Ovary (tissue), 10 donors: ENCODE measurements around the gene ADD1. TPM values are rescaled to one million over a fixed set of nuclear protein-coding genes. Genes with fewer than 3 reads are reported as not detected.

Experiments
- DNase-seq, 5 donors: peaks; one replicate each; pipeline ENCODE4 v3.0.0-alpha.2; 2019 to 2020
- H3K27ac ChIP-seq, 2 donors: fragments of 200-600 bp; one replicate each; pipeline versions ENCODE4 v1.5.1 to v1.8.0; 2019 to 2022
- H3K27me3 ChIP-seq: fragments of 200-600 bp; one replicate; pipeline ENCODE4 v1.8.0; 2022
- H3K36me3 ChIP-seq: fragments of 200-600 bp; sonication (generic); one replicate; pipeline ENCODE4 v1.5.1; 2019
- H3K4me1 ChIP-seq: one replicate; pipeline ENCODE4 v1.8.1; 2013; ENCODE audit warnings: mild to moderate bottlenecking, moderate library complexity; ENCODE audit not compliant: insufficient read depth
- H3K4me3 ChIP-seq: fragments of 200-600 bp; sonication (generic); one replicate; pipeline ENCODE4 v1.5.1; 2017
- H3K9me3 ChIP-seq, 2 donors: fragments of 200-600 bp in 1 of 2; sonication (generic) in 1 of 2; one replicate each; pipeline versions ENCODE4 v1.5.1 to v1.8.1; 2013 to 2019; ENCODE audit warnings: mild to moderate bottlenecking in 1 of 2, moderate library complexity in 1 of 2
- EP300 ChIP-seq: sonication (generic); formaldehyde crosslinking; IDR thresholded peaks from one replicate; pipeline ENCODE4 v1.6.1; 2017; ENCODE audit warnings: antibody characterized with exemption
- POLR2A ChIP-seq: fragments of 450-650 bp; IDR thresholded peaks from one replicate; pipeline ENCODE4 v1.6.1; 2017; ENCODE audit warnings: antibody characterized with exemption, mild to moderate bottlenecking, moderate library complexity
- WGBS, 3 donors: extraction: QIAGEN DNeasy Blood & Tissue Kit in 1 of 3; methylation state at CpG; one replicate each; pipeline versions ENCODE4 v1.1.5 to v1.1.7; 2013 to 2017; 5-methylcytosine and 5-hydroxymethylcytosine counted together
- intact Hi-C, 4 donors: fragments of 100-400 bp; cut with DNase I; formaldehyde crosslinking; loops; one replicate each; pipeline versions ENCODE4 v1.11.0 to v1.15.1; 2022 to 2023
- long read RNA-seq, 3 donors: library from polyadenylated mRNA in 2 of 3; unstranded in 2 of 3; transcript quantifications; one replicate each; pipeline ENCODE4 v2.0.0 and lab custom pipeline, GENCODE V29; 2021 to 2026
- polyA plus RNA-seq, 2 donors: library from polyadenylated mRNA; stranded (reverse); fragments of 200-250 nt in 1 of 2; fragments of 350-450 nt in 1 of 2; fragmentation: Illumina TruSeq in 1 of 2; extraction: RNeasy Lipid Tissue Mini Kit (QIAGEN cat#74804) in 1 of 2; gene quantifications; one replicate each; pipeline ENCODE4 v1.2.3, GENCODE V29; 2013 to 2014
- total RNA-seq, 7 donors: library from RNA; depleted of rRNA in 2 of 7; stranded (reverse); fragments of >200 nt in 2 of 7; fragmentation: NEBNext Ultra II Directional in 3 of 7; extraction: Animal tissue kit (Norgen Biotek cat#: 25700) in 3 of 7; gene quantifications; one replicate each; pipeline versions ENCODE4 v1.1.0 to v1.2.4, GENCODE V29; 2016 to 2023
- TF ChIP-seq, protein P1 (sequence below), 3 donors: fragments of 450-650 bp in 2 of 3; fragments of 200-600 bp in 1 of 3; IDR thresholded peaks; one replicate each; pipeline versions ENCODE4 v1.5.1 to v1.8.0; 2016 to 2022; ENCODE audit warnings: antibody characterized with exemption in 3 of 3, mild to moderate bottlenecking in 1 of 3
- donor health status: DM: no; HTN: no; CAD: no; lungs with moderate emphysema.
- donor health status: DM: no; HTN: no; CAD: no.
- donor health status: Bipolar disorder and iron deficiency.
- donor health status: DM: yes; HTN: yes; CAD: no.
- donor health status: DM: no; HTN: no; CAD: no.
- donor health status: DM: yes; HTN: yes; CAD: no.

The ADD1 gene, protein sequence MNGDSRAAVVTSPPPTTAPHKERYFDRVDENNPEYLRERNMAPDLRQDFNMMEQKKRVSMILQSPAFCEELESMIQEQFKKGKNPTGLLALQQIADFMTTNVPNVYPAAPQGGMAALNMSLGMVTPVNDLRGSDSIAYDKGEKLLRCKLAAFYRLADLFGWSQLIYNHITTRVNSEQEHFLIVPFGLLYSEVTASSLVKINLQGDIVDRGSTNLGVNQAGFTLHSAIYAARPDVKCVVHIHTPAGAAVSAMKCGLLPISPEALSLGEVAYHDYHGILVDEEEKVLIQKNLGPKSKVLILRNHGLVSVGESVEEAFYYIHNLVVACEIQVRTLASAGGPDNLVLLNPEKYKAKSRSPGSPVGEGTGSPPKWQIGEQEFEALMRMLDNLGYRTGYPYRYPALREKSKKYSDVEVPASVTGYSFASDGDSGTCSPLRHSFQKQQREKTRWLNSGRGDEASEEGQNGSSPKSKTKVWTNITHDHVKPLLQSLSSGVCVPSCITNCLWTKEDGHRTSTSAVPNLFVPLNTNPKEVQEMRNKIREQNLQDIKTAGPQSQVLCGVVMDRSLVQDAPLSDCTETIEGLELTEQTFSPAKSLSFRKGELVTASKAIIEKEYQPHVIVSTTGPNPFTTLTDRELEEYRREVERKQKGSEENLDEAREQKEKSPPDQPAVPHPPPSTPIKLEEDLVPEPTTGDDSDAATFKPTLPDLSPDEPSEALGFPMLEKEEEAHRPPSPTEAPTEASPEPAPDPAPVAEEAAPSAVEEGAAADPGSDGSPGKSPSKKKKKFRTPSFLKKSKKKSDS
- total RNA-seq (100 to 1,000 TPM; 166 to 447 (median 389) TPM), polyA plus RNA-seq (100 to 1,000 TPM; 203 to 365 TPM)
- long read RNA-seq, donor 1, full-length matches to known transcripts: 37 of 533 reads
- long read RNA-seq, donor 1, partial matches to known transcripts: 360 of 533 reads
- long read RNA-seq, donor 1, other reads (novel, unspliced or antisense): 136 of 533 reads
- long read RNA-seq, donor 2, full-length matches to known transcripts: 10 of 118 reads
- long read RNA-seq, donor 2, partial matches to known transcripts: 87 of 118 reads
- long read RNA-seq, donor 2, other reads (novel, unspliced or antisense): 21 of 118 reads
- long read RNA-seq, donor 3, full-length matches to known transcripts: 15 of 303 reads
- long read RNA-seq, donor 3, partial matches to known transcripts: 175 of 303 reads
- long read RNA-seq, donor 3, other reads (novel, unspliced or antisense): 113 of 303 reads

DNA sequence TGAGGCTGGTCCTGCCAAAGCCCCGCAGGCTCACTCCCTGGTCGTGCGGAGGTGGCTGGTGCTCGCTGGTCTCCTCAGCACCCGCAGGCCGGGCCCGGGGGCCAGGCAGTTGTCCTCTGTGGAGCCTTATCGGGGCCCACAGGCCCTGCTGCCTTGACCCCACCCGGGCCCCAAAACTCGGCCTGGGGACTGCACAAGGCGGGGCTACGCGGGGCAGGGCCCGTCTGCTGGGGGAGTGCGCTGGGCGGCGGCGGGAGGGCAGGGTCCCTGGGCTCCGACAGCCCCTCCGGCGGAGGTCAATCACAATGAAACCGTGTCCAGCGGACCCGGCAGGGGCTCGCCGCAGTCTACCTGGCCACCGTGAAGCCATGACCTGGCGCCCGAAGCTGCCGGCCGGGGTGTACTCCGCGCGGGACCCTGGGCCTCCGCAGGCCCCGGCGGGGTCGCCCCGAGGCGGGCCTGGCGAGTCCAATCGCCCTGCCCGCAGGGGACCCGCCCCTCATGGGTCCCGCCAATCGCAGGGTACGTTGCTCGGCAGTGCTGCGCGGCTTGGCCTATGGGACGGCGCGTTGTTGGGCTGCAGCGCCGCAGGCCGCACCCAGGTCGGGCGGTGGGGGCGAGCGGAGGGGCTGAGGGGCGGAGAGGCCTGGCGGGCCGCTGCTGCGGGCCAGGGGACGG lies at the start of gene ADD1:
TSS of gene ADD1 (plus strand) at position 582 of the 678 bp plus-strand sequence. CDS start 32,072 bp downstream, outside the sequence.
- intact Hi-C loops: loop anchor here in 1 of 4 donors (5.0 to 10.0 kb wide), 2 partner anchors 91 to 581 kb away; partner anchors contain the start of gene MXD4
- Histone ChIP-seq H3K4me1 (peaks cover 9% of the 10 kb centered on the region), H3K36me3 (no peaks in the 10 kb centered on the region), H3K4me3 (peak within 1 kb of the TSS; percentile 91), H3K9me3 (no peaks in the 10 kb centered on the region), H3K27me3 (no peaks in the 10 kb centered on the region), H3K27ac (peak within 1 kb of the TSS; percentile 76 to 97)
- DNase-seq: peak; percentile 91 to 99 (median 93)
- WGBS, 3 donors: 1% methylated on average over 8 to 65 of the region's 65 CpGs
- TF ChIP-seq POLR2A: peak; percentile 84
- TF ChIP-seq, protein P1, sequence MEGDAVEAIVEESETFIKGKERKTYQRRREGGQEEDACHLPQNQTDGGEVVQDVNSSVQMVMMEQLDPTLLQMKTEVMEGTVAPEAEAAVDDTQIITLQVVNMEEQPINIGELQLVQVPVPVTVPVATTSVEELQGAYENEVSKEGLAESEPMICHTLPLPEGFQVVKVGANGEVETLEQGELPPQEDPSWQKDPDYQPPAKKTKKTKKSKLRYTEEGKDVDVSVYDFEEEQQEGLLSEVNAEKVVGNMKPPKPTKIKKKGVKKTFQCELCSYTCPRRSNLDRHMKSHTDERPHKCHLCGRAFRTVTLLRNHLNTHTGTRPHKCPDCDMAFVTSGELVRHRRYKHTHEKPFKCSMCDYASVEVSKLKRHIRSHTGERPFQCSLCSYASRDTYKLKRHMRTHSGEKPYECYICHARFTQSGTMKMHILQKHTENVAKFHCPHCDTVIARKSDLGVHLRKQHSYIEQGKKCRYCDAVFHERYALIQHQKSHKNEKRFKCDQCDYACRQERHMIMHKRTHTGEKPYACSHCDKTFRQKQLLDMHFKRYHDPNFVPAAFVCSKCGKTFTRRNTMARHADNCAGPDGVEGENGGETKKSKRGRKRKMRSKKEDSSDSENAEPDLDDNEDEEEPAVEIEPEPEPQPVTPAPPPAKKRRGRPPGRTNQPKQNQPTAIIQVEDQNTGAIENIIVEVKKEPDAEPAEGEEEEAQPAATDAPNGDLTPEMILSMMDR (IDR thresholded peaks at IDR 0.05): no peak

DNA sequence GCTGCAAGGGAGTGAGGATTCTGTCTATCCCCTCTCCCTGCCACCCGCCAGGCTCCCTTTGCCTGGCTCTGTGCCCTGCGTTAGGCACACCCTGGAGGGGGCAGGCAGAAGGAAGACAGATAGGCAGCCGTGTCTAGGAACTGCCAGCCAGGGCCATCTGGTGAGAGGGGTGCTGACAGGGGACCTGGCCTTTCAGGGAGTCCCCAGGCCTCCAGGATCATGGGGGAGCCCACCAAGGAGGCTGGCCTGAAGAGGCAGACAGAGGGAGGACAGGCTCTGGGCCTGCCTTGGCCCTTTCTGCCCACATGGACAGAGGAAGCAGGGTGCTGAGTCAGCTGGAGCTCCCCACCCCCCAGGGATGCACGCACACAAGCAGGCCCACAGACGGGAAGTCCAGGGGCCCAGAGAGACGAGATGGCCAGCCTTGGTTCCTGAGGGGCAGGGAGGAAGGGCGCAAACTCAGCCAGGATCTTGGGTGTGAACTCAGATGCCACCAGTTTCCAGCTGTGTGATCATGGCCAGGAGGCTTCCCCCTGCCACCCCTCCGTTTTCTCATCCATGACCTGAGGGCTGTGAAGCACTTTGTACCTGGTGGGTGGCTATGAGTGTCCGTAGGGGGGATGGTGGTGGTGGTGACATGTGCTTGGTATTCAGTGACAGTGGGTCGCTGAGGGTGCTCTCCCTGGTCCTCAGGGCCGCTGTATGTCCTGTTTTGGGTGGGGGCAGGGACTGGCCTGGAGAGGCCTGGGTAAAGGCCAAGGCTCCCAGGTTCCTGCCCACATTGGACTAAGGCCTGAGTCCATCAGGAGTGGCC lies 49.0 kb upstream of the ADD1 start:
- H3K4me3 ChIP-seq: no peak overlapping the region
- no peak for TF ChIP-seq POLR2A
- TF ChIP-seq, protein P1 (IDR thresholded peaks at IDR 0.05): no peak
- no peak for TF ChIP-seq EP300
- intact Hi-C loops: no loop called here

DNA sequence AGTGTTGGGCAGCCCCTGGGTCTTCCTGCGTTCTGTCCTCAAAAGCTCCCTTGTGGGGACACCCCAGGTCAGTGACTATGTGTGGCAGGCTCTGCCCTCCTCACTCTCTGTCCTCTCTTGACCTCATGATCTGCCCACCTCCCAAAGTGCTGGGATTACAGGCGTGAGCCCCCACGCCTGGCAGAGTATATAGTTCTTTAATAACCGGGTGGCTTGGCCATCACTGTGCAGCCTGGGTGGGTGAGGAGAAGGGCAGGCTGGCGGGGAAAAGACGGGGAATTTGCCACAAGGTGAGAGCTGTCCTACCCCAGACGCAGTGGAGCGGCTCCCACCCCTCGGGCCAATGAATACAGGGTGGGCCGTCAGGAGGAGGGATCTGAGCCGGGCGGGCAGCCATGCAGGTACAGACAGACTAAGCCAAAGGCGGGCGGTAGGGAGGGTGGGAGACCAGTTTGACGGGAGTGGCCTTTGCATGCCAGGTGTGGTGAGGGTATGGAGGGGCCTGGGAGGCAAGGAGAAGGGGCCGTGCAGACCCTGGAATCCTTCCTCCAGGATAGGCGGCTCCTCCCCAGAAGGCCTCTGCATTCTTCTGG lies 48.2 kb upstream of the ADD1 start:
- Histone ChIP-seq H3K27me3 (no peaks in the 10 kb centered on the region), H3K4me3 (no peak overlapping the region)

More for the DNA sequence above, 49.0 kb upstream of the ADD1 start:
- Histone ChIP-seq H3K4me1 (peaks cover 14% of the 10 kb centered on the region), H3K9me3 (no peaks in the 10 kb centered on the region), H3K27ac (no peak overlapping the region), H3K36me3 (no peaks in the 10 kb centered on the region), H3K27me3 (no peaks in the 10 kb centered on the region)
- WGBS, 3 donors: 60 to 79% (median 69%) methylated on average over 11 of the region's 11 CpGs
- DNase-seq: peak; percentile 39 to 64 (median 43)

More for the DNA sequence above, 48.2 kb upstream of the ADD1 start:
- Histone ChIP-seq H3K36me3 (no peaks in the 10 kb centered on the region), H3K27ac (no peak overlapping the region), H3K9me3 (no peaks in the 10 kb centered on the region), H3K4me1 (peaks cover 18% of the 10 kb centered on the region)
- intact Hi-C loops: no loop called here
- WGBS, 3 donors: 89 to 94% (median 93%) methylated on average over 17 of the region's 17 CpGs
- TF ChIP-seq POLR2A (no peak), EP300 (no peak)
- TF ChIP-seq, protein P1 (IDR thresholded peaks at IDR 0.05): no peak
- DNase-seq: peak in 4 of 5 donors; percentile 11 to 40 (median 26)
